ENCODE data around the gene EFCC1. TPM values are rescaled to one million over a fixed set of nuclear protein-coding genes. Genes with fewer than 3 reads are reported as not detected.

EFCC1 gene
- total and polyA plus RNA-seq, 3 donors from 2014 or later: 2.6 to 2.9 (median 2.8) TPM

- H3K27ac ChIP-seq: no peak within 1 kb of the TSS
- DNase-seq: peak; percentile 93
- no peaks in the 10 kb centered on the region for H3K9me3 ChIP-seq
- TF ChIP-seq CTCF (IDR thresholded peaks at IDR 0.05) (no peak), POLR2A (IDR thresholded peaks at IDR 0.05) (no peak)
- no peaks in the 10 kb centered on the region for H3K27me3 ChIP-seq
- 5 to 18% methylated on average over 4 to 57 of the region's 57 CpGs for WGBS, 2 donors
- H3K4me1 ChIP-seq: peaks cover 11% of the 10 kb centered on the region
- peak within 1 kb of the TSS; percentile 47 to 54 for H3K4me3 ChIP-seq
- no peaks in the 10 kb centered on the region for H3K36me3 ChIP-seq (ENCODE audit: low read depth, missing control alignments)
- intact Hi-C loops (cut with DNase I; ENCODE audit: low total_unique reads): no loop called here
Observed at GRCh38 chr3:128993461-128994172, 7.5 kb upstream of the EFCC1 start, which contains the start of gene CFAP92. Gene CFAP92, minus strand, starts transcription at chr3:128994076. Its CDS starts 772 bp downstream, at chr3:128993304.

GRCh38 chr3:128994173-128994512 is 7.0 kb upstream of the EFCC1 start:
- H3K27me3 ChIP-seq: no peaks in the 10 kb centered on the region
- intact Hi-C loops (cut with DNase I; ENCODE audit: low total_unique reads): no loop called here
- 1% methylated on average over 9 to 13 of the region's 13 CpGs for WGBS, 2 donors
- TF ChIP-seq POLR2A (IDR thresholded peaks at IDR 0.05) (no peak), CTCF (IDR thresholded peaks at IDR 0.05) (no peak)
- H3K36me3 ChIP-seq (ENCODE audit: low read depth, missing control alignments): no peaks in the 10 kb centered on the region
- H3K4me1 ChIP-seq: peaks cover 11% of the 10 kb centered on the region
- no peak for DNase-seq
- no peak overlapping the region for H3K27ac ChIP-seq
- peak overlapping the region; percentile 47 to 54 for H3K4me3 ChIP-seq
- no peaks in the 10 kb centered on the region for H3K9me3 ChIP-seq

GRCh38 chr3:128994581-128995546 is 6.2 kb upstream of the EFCC1 start:
- TF ChIP-seq CTCF (IDR thresholded peaks at IDR 0.05): no peak
- TF ChIP-seq POLR2A (IDR thresholded peaks at IDR 0.05): no peak
- no peaks in the 10 kb centered on the region for H3K27me3 ChIP-seq
- peak overlapping the region in 1 of 2 donors; percentile 54 for H3K4me3 ChIP-seq
- intact Hi-C loops (cut with DNase I; ENCODE audit: low total_unique reads): no loop called here
- peaks cover 12% of the 10 kb centered on the region for H3K4me1 ChIP-seq
- whole genome bisulfite sequencing, 2 donors: 66 to 69% methylated on average over 15 to 19 of the region's 19 CpGs
- no peak overlapping the region for H3K27ac ChIP-seq
- H3K36me3 ChIP-seq (ENCODE audit: low read depth, missing control alignments): no peaks in the 10 kb centered on the region
- DNase-seq: no peak
- no peaks in the 10 kb centered on the region for H3K9me3 ChIP-seq

- DNase-seq: no peak
- no peak overlapping the region for H3K27ac ChIP-seq
- no peaks in the 10 kb centered on the region for H3K9me3 ChIP-seq
- intact Hi-C loops (cut with DNase I; ENCODE audit: low total_unique reads): no loop called here
- H3K4me1 ChIP-seq: peaks cover 18% of the 10 kb centered on the region
- no peaks in the 10 kb centered on the region for H3K27me3 ChIP-seq
- no peaks in the 10 kb centered on the region for H3K36me3 ChIP-seq (ENCODE audit: low read depth, missing control alignments)
- no peak overlapping the region for H3K4me3 ChIP-seq
- WGBS, 2 donors: 86 to 93% methylated on average over 1 of the region's 1 CpG
- TF ChIP-seq CTCF (IDR thresholded peaks at IDR 0.05) (no peak), POLR2A (IDR thresholded peaks at IDR 0.05) (no peak)
Observed at GRCh38 chr3:128995737-128996136, 5.4 kb upstream of the EFCC1 start.
